ENCODE measurements around the gene CABP4.

CABP4 gene

DNA sequence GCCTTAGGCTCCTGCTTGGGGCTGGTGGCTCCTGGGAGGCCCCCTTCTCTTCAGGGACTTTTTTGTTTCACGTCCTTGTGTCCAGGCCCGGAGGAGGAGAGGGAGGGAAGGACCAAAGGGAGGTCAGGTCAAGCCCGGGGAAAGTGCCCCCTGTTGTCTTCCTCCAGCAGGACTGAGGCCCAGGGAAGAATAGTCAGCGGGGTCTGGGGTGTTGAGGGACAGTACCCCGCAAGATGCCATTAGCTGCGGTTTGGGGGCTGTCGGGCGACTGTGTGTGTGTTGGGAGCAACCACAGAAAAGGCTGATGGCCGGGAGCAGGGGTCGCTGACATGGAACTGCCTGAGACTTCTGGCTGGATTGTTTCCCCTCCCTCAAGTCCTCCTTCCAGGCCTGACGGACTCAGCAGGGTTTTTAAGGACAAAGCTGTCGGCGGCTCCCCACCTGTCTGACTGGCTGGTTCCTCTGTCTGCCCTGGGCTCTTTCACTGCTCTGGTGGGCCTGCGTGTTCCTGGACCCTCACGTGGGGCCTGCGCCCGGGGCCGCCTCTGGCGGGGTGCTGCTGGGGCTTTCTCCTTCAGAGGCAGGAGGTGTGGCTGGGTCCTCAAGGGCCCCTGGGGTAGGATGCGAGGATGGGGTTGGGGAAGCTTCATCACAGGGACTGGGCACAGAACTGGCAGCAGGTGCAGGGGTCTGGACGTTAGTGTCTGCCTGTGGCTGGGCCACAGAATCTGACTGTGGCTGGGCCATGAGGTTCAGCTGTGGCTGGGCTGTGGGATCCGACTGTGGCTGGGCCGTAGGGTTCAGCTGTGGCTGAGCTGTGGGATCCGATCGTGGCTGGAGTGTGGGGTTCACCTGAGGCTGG, 4.1 kb upstream of the CABP4 start:
- H3K27me3 ChIP-seq (ENCODE audit: insufficient read depth, low read length), result no peaks in the 10 kb centered on the region
- TF ChIP-seq EZH2 (IDR thresholded peaks at IDR 0.05; ENCODE audit: borderline replicate concordance, low read length), result no peak
- TF ChIP-seq, protein P1, sequence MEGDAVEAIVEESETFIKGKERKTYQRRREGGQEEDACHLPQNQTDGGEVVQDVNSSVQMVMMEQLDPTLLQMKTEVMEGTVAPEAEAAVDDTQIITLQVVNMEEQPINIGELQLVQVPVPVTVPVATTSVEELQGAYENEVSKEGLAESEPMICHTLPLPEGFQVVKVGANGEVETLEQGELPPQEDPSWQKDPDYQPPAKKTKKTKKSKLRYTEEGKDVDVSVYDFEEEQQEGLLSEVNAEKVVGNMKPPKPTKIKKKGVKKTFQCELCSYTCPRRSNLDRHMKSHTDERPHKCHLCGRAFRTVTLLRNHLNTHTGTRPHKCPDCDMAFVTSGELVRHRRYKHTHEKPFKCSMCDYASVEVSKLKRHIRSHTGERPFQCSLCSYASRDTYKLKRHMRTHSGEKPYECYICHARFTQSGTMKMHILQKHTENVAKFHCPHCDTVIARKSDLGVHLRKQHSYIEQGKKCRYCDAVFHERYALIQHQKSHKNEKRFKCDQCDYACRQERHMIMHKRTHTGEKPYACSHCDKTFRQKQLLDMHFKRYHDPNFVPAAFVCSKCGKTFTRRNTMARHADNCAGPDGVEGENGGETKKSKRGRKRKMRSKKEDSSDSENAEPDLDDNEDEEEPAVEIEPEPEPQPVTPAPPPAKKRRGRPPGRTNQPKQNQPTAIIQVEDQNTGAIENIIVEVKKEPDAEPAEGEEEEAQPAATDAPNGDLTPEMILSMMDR (IDR thresholded peaks at IDR 0.05; ENCODE audit: low read length), result no peak
- H4K20me1 ChIP-seq (ENCODE audit: insufficient read depth, low read length), result no peaks in the 10 kb centered on the region
- no peak overlapping the region for H3K4me2 ChIP-seq (ENCODE audit: low read length)
- H3K9me2 ChIP-seq (ENCODE audit: low read depth, low read length), result no peaks in the 10 kb centered on the region
- no peak overlapping the region for H3K4me3 ChIP-seq (ENCODE audit: low read depth, low read length, poor library complexity, severe bottlenecking)
- no peaks in the 10 kb centered on the region for H3K36me3 ChIP-seq (ENCODE audit: insufficient read depth, low read length)
- H3K9me3 ChIP-seq (ENCODE audit: low read length), result no peaks in the 10 kb centered on the region
- H2AFZ ChIP-seq (ENCODE audit: low read length), result no peak overlapping the region
- H3K9ac ChIP-seq (ENCODE audit: low read length), result no peak overlapping the region; the same call in 1 of the 2 replicates
- no peaks in the 10 kb centered on the region for H3F3A ChIP-seq (ENCODE audit: insufficient read depth, low read length)
- H3K4me1 ChIP-seq (ENCODE audit: insufficient read depth, low read length, severe bottlenecking), result peaks cover 36% of the 10 kb centered on the region
- H3K79me2 ChIP-seq (ENCODE audit: insufficient read depth, low read length), result no peaks in the 10 kb centered on the region
- H3K27ac ChIP-seq (ENCODE audit: low read depth, low read length, poor library complexity, severe bottlenecking), result peak overlapping the region; percentile 65

- H3K4me1 ChIP-seq (ENCODE audit: insufficient read depth, low read length, severe bottlenecking), result peaks cover 31% of the 10 kb centered on the region
- no peaks in the 10 kb centered on the region for H3K36me3 ChIP-seq (ENCODE audit: insufficient read depth, low read length)
- H3K27me3 ChIP-seq (ENCODE audit: insufficient read depth, low read length), result no peaks in the 10 kb centered on the region
- no peaks in the 10 kb centered on the region for H3K9me2 ChIP-seq (ENCODE audit: low read depth, low read length)
- TF ChIP-seq, protein P1 (IDR thresholded peaks at IDR 0.05; ENCODE audit: low read length), result no peak
- no peak for TF ChIP-seq EZH2 (IDR thresholded peaks at IDR 0.05; ENCODE audit: borderline replicate concordance, low read length)
- H3K27ac ChIP-seq (ENCODE audit: low read depth, low read length, poor library complexity, severe bottlenecking), result no peak overlapping the region
- no peak overlapping the region for H2AFZ ChIP-seq (ENCODE audit: low read length)
- H3K4me3 ChIP-seq (ENCODE audit: low read depth, low read length, poor library complexity, severe bottlenecking), result no peak overlapping the region
- H3F3A ChIP-seq (ENCODE audit: insufficient read depth, low read length), result no peaks in the 10 kb centered on the region
- H3K9ac ChIP-seq (ENCODE audit: low read length), result no peak overlapping the region
- H4K20me1 ChIP-seq (ENCODE audit: insufficient read depth, low read length), result no peaks in the 10 kb centered on the region
- no peaks in the 10 kb centered on the region for H3K9me3 ChIP-seq (ENCODE audit: low read length)
- H3K79me2 ChIP-seq (ENCODE audit: insufficient read depth, low read length), result no peaks in the 10 kb centered on the region
- H3K4me2 ChIP-seq (ENCODE audit: low read length), result no peak overlapping the region
These were observed 3.5 kb upstream of the CABP4 start for GRCh38 chr11:67451658-67451976.

DNA sequence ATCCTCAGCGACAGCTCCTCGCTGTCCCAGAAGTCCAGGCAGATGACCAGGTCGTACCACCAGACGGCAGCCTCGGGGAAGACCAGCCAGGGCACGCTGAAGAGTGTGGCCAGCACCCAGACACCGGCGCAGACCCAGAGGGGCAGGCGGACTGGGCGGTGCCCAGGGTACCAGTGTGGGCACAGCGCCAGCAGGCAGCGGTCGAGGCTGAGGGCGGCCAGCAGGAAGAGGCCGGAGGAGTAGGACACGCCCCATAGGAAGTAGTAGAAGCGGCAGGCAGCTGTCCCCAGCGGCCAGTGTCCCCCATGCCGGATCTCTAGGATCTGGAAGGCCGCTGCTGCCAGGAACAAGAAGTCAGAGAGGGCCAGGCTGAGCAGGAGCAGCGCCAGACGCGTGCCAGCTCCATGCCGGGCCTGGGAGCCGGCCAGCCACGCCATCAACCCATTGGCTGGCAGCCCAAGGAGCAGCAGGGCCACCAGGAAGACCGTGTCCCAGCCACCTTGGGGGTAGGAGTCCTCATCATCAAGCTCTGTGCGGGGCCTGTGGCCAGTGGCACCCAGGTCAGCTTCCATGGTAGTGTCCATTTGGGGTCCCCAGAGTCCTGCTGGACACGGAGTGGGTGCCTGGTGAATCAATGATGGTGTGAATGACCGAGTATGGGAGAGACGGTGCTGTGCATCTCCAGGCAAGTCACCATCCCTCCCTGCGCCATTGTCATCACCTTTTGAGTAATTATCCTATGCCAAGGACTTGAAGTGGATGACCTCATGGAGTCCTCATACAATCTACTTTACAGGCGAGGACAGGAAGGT, 2.8 kb upstream of the CABP4 start, which contains the start of gene GPR152:
Gene GPR152, minus strand, starts transcription at position 589 of the 812 bp plus-strand sequence. Its CDS starts 5 bp downstream, at position 584.
- H3K9ac ChIP-seq (ENCODE audit: low read length), result no peak within 1 kb of the TSS
- no peak within 1 kb of the TSS for H2AFZ ChIP-seq (ENCODE audit: low read length)

More for the DNA sequence above, 2.8 kb upstream of the CABP4 start, which contains the start of gene GPR152:
- Histone ChIP-seq H3K79me2 (ENCODE audit: insufficient read depth, low read length) (no peaks in the 10 kb centered on the region), H3F3A (ENCODE audit: insufficient read depth, low read length) (no peaks in the 10 kb centered on the region), H3K4me3 (ENCODE audit: low read depth, low read length, poor library complexity, severe bottlenecking) (no peak within 1 kb of the TSS), H3K27me3 (ENCODE audit: insufficient read depth, low read length) (no peaks in the 10 kb centered on the region), H4K20me1 (ENCODE audit: insufficient read depth, low read length) (no peaks in the 10 kb centered on the region), H3K36me3 (ENCODE audit: insufficient read depth, low read length) (no peaks in the 10 kb centered on the region), H3K4me2 (ENCODE audit: low read length) (no peak within 1 kb of the TSS), H3K4me1 (ENCODE audit: insufficient read depth, low read length, severe bottlenecking) (peaks cover 23% of the 10 kb centered on the region), H3K27ac (ENCODE audit: low read depth, low read length, poor library complexity, severe bottlenecking) (no peak within 1 kb of the TSS), H3K9me3 (ENCODE audit: low read length) (no peaks in the 10 kb centered on the region), H3K9me2 (ENCODE audit: low read depth, low read length) (no peaks in the 10 kb centered on the region)
- TF ChIP-seq, protein P1 (IDR thresholded peaks at IDR 0.05; ENCODE audit: low read length), result no peak
- TF ChIP-seq EZH2 (IDR thresholded peaks at IDR 0.05; ENCODE audit: borderline replicate concordance, low read length), result no peak
